ENCODE data around the gene TOGARAM2.

The TOGARAM2 gene

DNA sequence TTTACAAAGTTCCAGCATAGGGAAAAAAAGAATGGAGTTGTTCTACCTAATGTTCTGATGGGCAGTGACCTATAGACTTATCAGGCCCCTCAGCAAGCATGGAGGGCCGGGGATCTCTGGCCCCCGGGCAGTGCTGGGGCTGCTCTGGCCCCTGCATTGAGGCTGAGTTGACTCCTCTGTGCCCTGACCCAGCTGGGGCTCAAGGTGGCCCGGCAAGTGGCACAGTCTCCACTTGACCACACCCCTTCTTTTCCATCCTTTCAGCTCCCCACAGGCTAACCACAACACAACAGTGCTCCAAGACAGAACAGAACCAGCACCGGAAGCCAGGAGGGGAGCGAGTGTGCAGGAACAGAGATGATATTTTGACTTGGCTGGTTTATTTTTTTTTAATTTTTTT is 19.9 kb downstream of the TOGARAM2 start:
- no peak overlapping the region for H3K27ac ChIP-seq (ENCODE audit: low read length)
- H3K4me1 ChIP-seq (ENCODE audit: control insufficient read depth, insufficient read depth, low read length), result no peaks in the 10 kb centered on the region
- no peaks in the 10 kb centered on the region for H3K36me3 ChIP-seq (ENCODE audit: control insufficient read depth in 2 of 2, insufficient read depth in 2 of 2, low read length in 2 of 2)
- no peaks in the 10 kb centered on the region for H3K27me3 ChIP-seq (ENCODE audit: control insufficient read depth in 1 of 2, insufficient read depth in 2 of 2, low read length in 2 of 2)
- no peak overlapping the region for H3K4me3 ChIP-seq (ENCODE audit: low read length in 2 of 2)
- H3K9ac ChIP-seq (ENCODE audit: low read length in 2 of 2), result no peak overlapping the region
- H3K9me3 ChIP-seq (ENCODE audit: control insufficient read depth in 2 of 2, low read length in 2 of 2), result no peaks in the 10 kb centered on the region

DNA sequence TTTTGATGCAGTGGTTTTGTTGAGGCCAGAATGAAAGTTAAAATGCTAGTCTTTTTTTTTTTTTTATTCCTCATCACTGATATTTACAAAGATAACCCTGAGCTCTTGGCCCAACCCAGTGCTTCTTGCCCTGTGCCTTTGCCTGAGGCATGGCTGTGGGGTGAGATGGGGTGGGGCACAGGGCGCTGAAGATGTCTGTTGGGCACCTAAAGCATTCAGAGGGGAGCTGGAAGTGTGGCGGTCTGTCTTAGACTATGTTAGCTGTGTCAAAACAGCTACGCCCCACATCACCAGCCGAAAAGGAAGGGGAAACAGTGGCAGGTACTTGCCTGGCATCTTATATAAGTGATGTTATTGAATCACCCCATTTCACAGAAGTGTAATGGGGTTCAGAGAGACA is 20.7 kb downstream of the TOGARAM2 start:
- no peak overlapping the region for H3K27ac ChIP-seq (ENCODE audit: low read length)
- no peak overlapping the region for H3K9ac ChIP-seq (ENCODE audit: low read length in 2 of 2)
- no peaks in the 10 kb centered on the region for H3K4me1 ChIP-seq (ENCODE audit: control insufficient read depth, insufficient read depth, low read length)
- no peaks in the 10 kb centered on the region for H3K36me3 ChIP-seq (ENCODE audit: control insufficient read depth in 2 of 2, insufficient read depth in 2 of 2, low read length in 2 of 2)
- H3K4me3 ChIP-seq (ENCODE audit: low read length in 2 of 2), result no peak overlapping the region
- H3K9me3 ChIP-seq (ENCODE audit: control insufficient read depth in 2 of 2, low read length in 2 of 2), result no peaks in the 10 kb centered on the region
- H3K27me3 ChIP-seq (ENCODE audit: control insufficient read depth in 1 of 2, insufficient read depth in 2 of 2, low read length in 2 of 2), result no peaks in the 10 kb centered on the region

DNA sequence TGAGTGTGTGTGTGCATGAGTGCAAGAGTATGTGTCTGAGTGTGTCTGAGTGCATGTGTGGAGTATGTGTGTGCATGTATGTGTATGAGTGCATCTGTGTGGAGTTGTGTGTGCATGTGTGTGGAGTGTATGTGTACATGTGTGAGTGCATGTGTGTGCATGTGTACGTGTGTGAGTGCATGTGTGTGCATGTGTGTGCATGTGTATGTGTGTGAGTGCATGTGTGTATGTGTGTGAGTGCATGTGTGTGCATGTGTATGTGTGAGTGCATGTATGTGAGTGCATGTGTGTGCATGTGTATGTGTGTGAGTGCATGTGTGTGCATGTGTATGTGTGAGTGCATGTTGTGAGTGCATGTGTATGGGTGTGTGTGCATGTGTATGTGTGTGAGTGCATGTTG is 23.7 kb downstream of the TOGARAM2 start:
- Histone ChIP-seq H3K27me3 (ENCODE audit: control insufficient read depth in 1 of 2, insufficient read depth in 2 of 2, low read length in 2 of 2) (no peaks in the 10 kb centered on the region), H3K27ac (ENCODE audit: low read length) (no peak overlapping the region), H3K4me1 (ENCODE audit: control insufficient read depth, insufficient read depth, low read length) (no peaks in the 10 kb centered on the region), H3K4me3 (ENCODE audit: low read length in 2 of 2) (no peak overlapping the region), H3K36me3 (ENCODE audit: control insufficient read depth in 2 of 2, insufficient read depth in 2 of 2, low read length in 2 of 2) (no peaks in the 10 kb centered on the region), H3K9ac (ENCODE audit: low read length in 2 of 2) (no peak overlapping the region), H3K9me3 (ENCODE audit: control insufficient read depth in 2 of 2, low read length in 2 of 2) (no peaks in the 10 kb centered on the region)

DNA sequence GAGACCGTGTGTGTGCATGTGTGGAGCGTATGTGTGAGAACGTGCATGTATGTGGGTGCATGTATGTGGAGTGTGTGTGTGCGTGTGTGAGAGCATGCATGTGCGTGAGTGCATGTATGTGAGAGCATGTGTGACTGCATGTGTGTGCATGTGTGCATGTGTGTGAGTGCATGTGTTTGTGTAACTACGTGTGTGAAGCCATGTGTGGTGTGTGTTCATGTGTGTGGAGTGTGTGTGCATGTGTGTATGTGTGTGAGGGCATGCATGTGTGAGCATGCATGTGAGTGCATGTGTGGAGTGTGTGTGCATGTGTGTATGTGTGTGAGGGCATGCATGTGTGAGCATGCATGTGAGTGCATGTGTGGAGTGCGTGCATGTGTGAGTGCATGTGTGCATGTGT is 24.2 kb downstream of the TOGARAM2 start:
- Histone ChIP-seq H3K4me3 (ENCODE audit: low read length in 2 of 2) (no peak overlapping the region), H3K27ac (ENCODE audit: low read length) (no peak overlapping the region)

DNA sequence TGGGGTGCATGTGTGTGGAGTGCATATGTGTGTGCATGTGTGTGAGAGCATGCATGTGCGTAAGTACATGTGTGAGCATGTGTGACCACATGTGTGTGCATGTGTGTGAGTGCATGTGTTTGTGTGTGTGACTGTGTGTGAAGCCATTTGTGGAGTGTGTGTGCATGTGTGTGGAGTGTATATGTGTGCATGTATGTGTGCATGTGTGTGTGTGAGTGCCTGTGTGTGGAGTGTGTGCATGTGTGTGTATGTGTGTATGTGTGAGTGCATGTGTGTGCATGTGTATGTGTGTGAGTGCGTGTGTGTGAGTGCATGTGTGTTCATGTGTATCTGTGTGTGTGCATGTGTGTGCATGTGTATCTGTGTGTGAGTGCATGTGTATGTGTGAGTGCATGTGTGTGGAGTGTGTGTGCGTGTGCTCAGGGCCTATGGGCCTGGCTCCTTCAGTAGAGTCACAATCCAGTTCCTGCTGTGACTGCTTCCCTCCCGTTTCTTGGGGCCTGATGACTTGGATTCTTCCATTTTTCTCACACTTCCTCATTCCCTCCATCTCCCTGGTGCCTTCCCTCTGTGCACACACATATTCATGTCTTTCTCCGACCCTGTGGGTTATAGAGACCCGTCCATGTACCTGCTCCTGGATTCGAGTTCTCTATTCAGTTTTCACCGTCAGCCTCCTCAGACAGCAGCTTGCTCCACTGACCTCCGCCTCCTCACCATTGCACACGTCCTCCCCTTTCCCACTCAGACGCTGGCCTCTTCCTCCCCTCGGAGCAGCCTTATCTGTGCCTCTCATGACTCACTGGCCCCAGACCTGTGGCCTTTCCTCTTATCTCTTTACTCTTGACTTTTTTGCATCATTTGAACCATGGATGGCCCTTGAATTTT is 25.2 kb downstream of the TOGARAM2 start:
- Histone ChIP-seq H3K4me1 (ENCODE audit: control insufficient read depth, insufficient read depth, low read length) (peaks cover 4% of the 10 kb centered on the region), H3K9ac (ENCODE audit: low read length in 2 of 2) (no peak overlapping the region), H3K36me3 (ENCODE audit: control insufficient read depth in 2 of 2, insufficient read depth in 2 of 2, low read length in 2 of 2) (no peaks in the 10 kb centered on the region), H3K9me3 (ENCODE audit: control insufficient read depth in 2 of 2, low read length in 2 of 2) (no peaks in the 10 kb centered on the region), H3K27me3 (ENCODE audit: control insufficient read depth in 1 of 2, insufficient read depth in 2 of 2, low read length in 2 of 2) (no peaks in the 10 kb centered on the region), H3K4me3 (ENCODE audit: low read length in 2 of 2) (no peak overlapping the region), H3K27ac (ENCODE audit: low read length) (no peak overlapping the region)

More for the DNA sequence above, 24.2 kb downstream of the TOGARAM2 start:
- Histone ChIP-seq H3K9ac (ENCODE audit: low read length in 2 of 2) (no peak overlapping the region), H3K4me1 (ENCODE audit: control insufficient read depth, insufficient read depth, low read length) (no peaks in the 10 kb centered on the region), H3K27me3 (ENCODE audit: control insufficient read depth in 1 of 2, insufficient read depth in 2 of 2, low read length in 2 of 2) (no peaks in the 10 kb centered on the region), H3K36me3 (ENCODE audit: control insufficient read depth in 2 of 2, insufficient read depth in 2 of 2, low read length in 2 of 2) (no peaks in the 10 kb centered on the region), H3K9me3 (ENCODE audit: control insufficient read depth in 2 of 2, low read length in 2 of 2) (no peaks in the 10 kb centered on the region)

DNA sequence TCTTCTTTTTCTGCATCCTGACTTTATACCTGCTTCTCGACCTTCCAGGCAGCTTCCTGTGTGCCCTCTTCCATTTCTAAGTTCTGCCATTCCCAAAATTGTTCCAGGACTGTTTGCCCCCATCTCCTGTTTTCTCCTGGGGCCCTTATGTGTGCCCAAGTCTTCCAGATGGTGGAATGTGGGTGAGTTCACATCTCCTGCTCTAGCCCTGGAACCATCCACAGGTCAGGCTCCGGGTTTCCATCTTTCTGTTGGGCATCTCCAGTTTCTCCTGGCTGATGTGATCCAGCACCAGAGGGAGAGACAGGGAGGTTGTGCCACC is 25.8 kb downstream of the TOGARAM2 start:
- Histone ChIP-seq H3K9me3 (ENCODE audit: control insufficient read depth in 2 of 2, low read length in 2 of 2) (no peaks in the 10 kb centered on the region), H3K27me3 (ENCODE audit: control insufficient read depth in 1 of 2, insufficient read depth in 2 of 2, low read length in 2 of 2) (no peaks in the 10 kb centered on the region), H3K4me3 (ENCODE audit: low read length in 2 of 2) (no peak overlapping the region), H3K9ac (ENCODE audit: low read length in 2 of 2) (no peak overlapping the region), H3K27ac (ENCODE audit: low read length) (no peak overlapping the region), H3K4me1 (ENCODE audit: control insufficient read depth, insufficient read depth, low read length) (peaks cover 10% of the 10 kb centered on the region), H3K36me3 (ENCODE audit: control insufficient read depth in 2 of 2, insufficient read depth in 2 of 2, low read length in 2 of 2) (no peaks in the 10 kb centered on the region)

DNA sequence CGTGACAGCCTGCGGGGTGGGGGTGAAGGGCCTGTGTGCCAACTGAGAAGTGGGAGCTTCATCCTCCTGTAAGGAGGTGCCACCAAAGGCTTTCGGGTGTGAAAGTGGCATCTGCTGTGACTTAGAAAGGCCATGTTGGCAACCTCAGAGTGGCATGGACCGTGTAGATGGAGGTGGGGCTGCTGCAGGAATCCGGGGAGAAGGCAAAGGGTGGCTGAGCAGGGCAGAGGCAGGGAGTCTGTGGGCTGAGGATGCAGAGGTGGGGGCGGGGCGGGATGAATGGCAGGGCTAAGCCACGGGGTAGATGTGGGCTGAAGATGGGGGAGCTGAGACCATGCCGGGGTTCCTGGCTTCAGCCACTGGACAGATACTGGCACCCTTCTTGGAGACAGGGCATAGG is 28.2 kb downstream of the TOGARAM2 start:
- Histone ChIP-seq H3K4me1 (ENCODE audit: control insufficient read depth, insufficient read depth, low read length) (peaks cover 17% of the 10 kb centered on the region), H3K36me3 (ENCODE audit: control insufficient read depth in 2 of 2, insufficient read depth in 2 of 2, low read length in 2 of 2) (no peaks in the 10 kb centered on the region), H3K27me3 (ENCODE audit: control insufficient read depth in 1 of 2, insufficient read depth in 2 of 2, low read length in 2 of 2) (no peaks in the 10 kb centered on the region), H3K27ac (ENCODE audit: low read length) (no peak overlapping the region), H3K9me3 (ENCODE audit: control insufficient read depth in 2 of 2, low read length in 2 of 2) (no peaks in the 10 kb centered on the region), H3K9ac (ENCODE audit: low read length in 2 of 2) (no peak overlapping the region), H3K4me3 (ENCODE audit: low read length in 2 of 2) (no peak overlapping the region)

DNA sequence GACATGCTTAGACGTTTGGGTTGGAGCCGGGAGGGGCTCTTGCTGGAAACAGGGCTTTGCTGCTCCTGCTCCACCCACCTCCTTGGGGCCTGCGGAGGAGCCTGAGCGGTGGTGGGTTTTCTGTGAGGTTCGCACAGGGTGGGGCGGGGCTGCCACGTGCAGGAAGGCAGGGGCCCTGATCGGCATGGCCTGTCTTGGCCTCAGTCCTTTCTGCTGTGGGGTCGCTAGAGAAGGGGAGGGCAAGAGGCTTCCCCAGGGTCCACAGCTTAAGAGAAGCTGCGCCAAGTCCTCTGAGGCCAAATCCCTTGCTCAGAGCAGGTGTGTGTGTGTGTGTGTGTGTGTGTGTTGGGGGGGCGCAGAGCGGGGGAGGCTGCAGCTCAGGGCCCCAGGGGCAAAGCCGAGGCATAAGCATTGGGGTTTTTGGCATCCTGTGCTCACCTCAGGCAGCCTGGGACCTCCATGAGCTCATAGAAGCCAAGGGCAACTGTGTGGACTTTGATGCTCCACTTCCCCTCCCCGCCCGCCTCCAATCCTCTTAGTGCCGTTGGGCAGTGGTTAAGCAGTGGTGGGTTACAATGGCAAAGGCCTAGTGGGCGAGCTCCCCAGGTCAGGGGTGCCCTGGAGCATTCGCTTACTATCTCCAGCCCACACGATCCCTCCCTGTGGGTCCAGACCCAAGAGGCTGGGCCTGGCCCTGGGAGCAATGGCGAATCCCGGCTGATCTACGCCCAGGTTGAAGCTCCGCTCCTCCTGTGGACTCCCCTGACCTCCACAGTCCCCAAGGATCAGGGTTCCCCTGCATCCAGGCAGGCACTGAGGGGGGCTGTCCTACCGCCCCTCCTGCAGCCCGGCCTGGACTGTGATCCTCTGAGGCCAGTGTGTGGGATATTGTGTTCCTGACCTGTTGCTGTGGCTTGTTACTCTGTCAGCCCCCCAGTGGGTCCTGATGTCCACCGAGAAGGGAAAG is 28.9 kb downstream of the TOGARAM2 start:
- Histone ChIP-seq H3K4me3 (ENCODE audit: low read length in 2 of 2) (no peak overlapping the region), H3K27me3 (ENCODE audit: control insufficient read depth in 1 of 2, insufficient read depth in 2 of 2, low read length in 2 of 2) (no peaks in the 10 kb centered on the region), H3K27ac (ENCODE audit: low read length) (no peak overlapping the region), H3K4me1 (ENCODE audit: control insufficient read depth, insufficient read depth, low read length) (peaks cover 17% of the 10 kb centered on the region), H3K36me3 (ENCODE audit: control insufficient read depth in 2 of 2, insufficient read depth in 2 of 2, low read length in 2 of 2) (no peaks in the 10 kb centered on the region), H3K9me3 (ENCODE audit: control insufficient read depth in 2 of 2, low read length in 2 of 2) (no peaks in the 10 kb centered on the region), H3K9ac (ENCODE audit: low read length in 2 of 2) (no peak overlapping the region)

DNA sequence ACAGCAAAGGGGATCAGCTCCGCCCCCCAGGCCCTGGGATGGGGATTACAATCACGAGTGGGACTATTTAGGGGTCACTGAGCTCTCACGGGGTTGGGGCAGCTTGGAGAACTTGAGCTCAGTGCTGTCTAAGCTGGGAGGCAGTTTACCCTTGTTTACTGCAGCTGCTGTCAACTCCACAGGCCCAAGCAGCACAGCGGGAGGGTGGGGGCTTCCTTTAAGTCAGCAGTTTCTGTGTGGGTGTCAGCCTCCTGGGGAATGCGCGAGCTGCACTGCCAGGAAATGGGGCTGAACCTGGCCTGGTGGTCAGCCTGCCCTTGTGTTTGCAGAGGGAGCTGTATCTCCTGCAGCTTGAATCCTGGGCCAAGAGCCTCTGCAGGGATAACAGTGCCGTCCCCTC is 29.8 kb downstream of the TOGARAM2 start:
- Histone ChIP-seq H3K27ac (ENCODE audit: low read length) (no peak overlapping the region), H3K9ac (ENCODE audit: low read length in 2 of 2) (no peak overlapping the region)

DNA sequence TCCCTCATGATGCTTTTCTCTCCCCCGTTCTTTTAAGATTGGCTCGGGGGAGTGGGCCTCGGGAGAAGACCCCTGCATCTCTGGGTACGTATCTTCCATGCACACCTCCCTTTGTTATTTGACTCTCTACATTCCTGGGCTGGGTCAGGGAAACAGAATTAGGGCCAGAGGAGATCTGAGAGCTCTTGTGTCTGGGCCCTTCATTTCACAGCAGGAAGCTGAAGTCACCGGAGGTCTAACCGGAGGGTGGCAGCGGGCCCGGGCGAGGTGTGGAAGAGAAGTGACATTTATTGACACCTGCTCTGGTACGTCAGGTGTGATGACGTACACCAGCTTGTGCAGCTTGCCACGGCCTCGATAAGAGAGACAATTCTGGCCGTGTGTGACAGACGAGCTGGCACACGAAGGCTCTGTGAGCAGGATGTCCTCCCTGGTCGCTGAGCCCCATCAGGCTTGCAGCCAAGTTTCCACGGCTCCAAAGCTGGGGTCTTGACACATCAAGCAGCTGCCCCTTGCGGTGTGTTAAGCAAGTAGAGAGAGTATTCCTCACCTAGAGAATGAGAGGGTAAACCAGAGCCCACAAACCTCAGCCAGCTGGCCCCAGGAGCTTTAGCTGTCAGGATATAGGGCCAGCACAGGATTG is 30.4 kb downstream of the TOGARAM2 start:
- Histone ChIP-seq H3K9ac (ENCODE audit: low read length in 2 of 2) (no peak overlapping the region), H3K36me3 (ENCODE audit: control insufficient read depth in 2 of 2, insufficient read depth in 2 of 2, low read length in 2 of 2) (no peaks in the 10 kb centered on the region), H3K27ac (ENCODE audit: low read length) (no peak overlapping the region), H3K4me1 (ENCODE audit: control insufficient read depth, insufficient read depth, low read length) (peaks cover 17% of the 10 kb centered on the region), H3K4me3 (ENCODE audit: low read length in 2 of 2) (no peak overlapping the region), H3K9me3 (ENCODE audit: control insufficient read depth in 2 of 2, low read length in 2 of 2) (no peaks in the 10 kb centered on the region), H3K27me3 (ENCODE audit: control insufficient read depth in 1 of 2, insufficient read depth in 2 of 2, low read length in 2 of 2) (no peaks in the 10 kb centered on the region)

More for the DNA sequence above, 29.8 kb downstream of the TOGARAM2 start:
- no peak overlapping the region for H3K4me3 ChIP-seq (ENCODE audit: low read length in 2 of 2)
- H3K4me1 ChIP-seq (ENCODE audit: control insufficient read depth, insufficient read depth, low read length), result peaks cover 17% of the 10 kb centered on the region
- H3K27me3 ChIP-seq (ENCODE audit: control insufficient read depth in 1 of 2, insufficient read depth in 2 of 2, low read length in 2 of 2), result no peaks in the 10 kb centered on the region
- no peaks in the 10 kb centered on the region for H3K9me3 ChIP-seq (ENCODE audit: control insufficient read depth in 2 of 2, low read length in 2 of 2)
- H3K36me3 ChIP-seq (ENCODE audit: control insufficient read depth in 2 of 2, insufficient read depth in 2 of 2, low read length in 2 of 2), result no peaks in the 10 kb centered on the region
